ENCODE results near the gene SNTG2.

DNA sequence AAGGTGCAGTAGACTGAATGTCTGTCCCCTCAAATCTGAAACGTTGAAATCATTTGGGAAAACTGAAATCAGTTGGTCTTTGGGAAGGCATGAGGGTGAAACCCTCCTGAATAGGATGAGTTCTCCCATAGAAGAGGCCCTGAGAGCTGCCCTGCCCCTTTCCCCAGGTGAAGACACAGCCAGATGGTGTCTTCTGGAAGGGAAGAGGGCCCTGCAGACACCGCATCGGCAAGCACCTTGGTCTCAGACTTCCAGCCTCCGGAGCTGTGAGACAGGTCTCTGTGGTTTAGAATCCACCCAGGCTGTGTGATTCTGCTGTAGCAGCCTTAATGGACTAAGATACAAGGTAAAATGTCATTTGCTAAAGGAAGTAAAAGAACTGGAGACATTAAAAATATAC lies 42.1 kb upstream of the SNTG2 start:
- TF ChIP-seq, protein P1, sequence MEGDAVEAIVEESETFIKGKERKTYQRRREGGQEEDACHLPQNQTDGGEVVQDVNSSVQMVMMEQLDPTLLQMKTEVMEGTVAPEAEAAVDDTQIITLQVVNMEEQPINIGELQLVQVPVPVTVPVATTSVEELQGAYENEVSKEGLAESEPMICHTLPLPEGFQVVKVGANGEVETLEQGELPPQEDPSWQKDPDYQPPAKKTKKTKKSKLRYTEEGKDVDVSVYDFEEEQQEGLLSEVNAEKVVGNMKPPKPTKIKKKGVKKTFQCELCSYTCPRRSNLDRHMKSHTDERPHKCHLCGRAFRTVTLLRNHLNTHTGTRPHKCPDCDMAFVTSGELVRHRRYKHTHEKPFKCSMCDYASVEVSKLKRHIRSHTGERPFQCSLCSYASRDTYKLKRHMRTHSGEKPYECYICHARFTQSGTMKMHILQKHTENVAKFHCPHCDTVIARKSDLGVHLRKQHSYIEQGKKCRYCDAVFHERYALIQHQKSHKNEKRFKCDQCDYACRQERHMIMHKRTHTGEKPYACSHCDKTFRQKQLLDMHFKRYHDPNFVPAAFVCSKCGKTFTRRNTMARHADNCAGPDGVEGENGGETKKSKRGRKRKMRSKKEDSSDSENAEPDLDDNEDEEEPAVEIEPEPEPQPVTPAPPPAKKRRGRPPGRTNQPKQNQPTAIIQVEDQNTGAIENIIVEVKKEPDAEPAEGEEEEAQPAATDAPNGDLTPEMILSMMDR (IDR thresholded peaks at IDR 0.05; ENCODE audit: extremely low read depth in 1 of 2, insufficient read depth in 1 of 2, low read depth in 1 of 2, low read length in 2 of 2), result no peak
- TF ChIP-seq POLR2A (IDR thresholded peaks at IDR 0.05; ENCODE audit: low read depth, low read length), result no peak
- no peak for TF ChIP-seq EZH2 (IDR thresholded peaks at IDR 0.05; ENCODE audit: borderline replicate concordance, low read depth, low read length, severe bottlenecking)
- TF ChIP-seq, protein P2, sequence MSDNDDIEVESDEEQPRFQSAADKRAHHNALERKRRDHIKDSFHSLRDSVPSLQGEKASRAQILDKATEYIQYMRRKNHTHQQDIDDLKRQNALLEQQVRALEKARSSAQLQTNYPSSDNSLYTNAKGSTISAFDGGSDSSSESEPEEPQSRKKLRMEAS (IDR thresholded peaks at IDR 0.05; ENCODE audit: insufficient read depth, insufficient read length), result no peak
- no peak for TF ChIP-seq MYC (IDR thresholded peaks at IDR 0.05; ENCODE audit: low read depth, low read length)
- no peak for TF ChIP-seq POLR2AphosphoS5 (IDR thresholded peaks at IDR 0.05; ENCODE audit: insufficient read depth, low read depth, low read length)
- no peak for TF ChIP-seq FOS (IDR thresholded peaks at IDR 0.05; ENCODE audit: borderline replicate concordance, insufficient read depth, low read length)
- TF ChIP-seq GATA2 (IDR thresholded peaks at IDR 0.05; ENCODE audit: insufficient read depth, insufficient read length, low read depth, low read length), result no peak
